HepG2 (cell line): ENCODE data around the gene CYB561. TPM values are rescaled to one million over a fixed set of nuclear protein-coding genes. Genes with fewer than 3 reads are reported as not detected.

Experiments used
- ATAC-seq: fragments of 200-7000 bp; cut with Tn5 transposase; 3 replicates; pipeline ENCODE4 v1.9.1; 2020; ENCODE audit warnings: mild to moderate bottlenecking, moderate library complexity
- BruUV-seq: library from RNA; stranded (reverse); fragments of 400-500 nt; replicated peaks from 2 replicates; lab custom pipeline; 2021; lab: Mats Ljungman, UMichigan
- CTCF ChIA-PET: fragments of 300-600 bp; formaldehyde crosslinking; extraction: SDS; loops from one replicate; lab custom pipeline; 2021; ENCODE audit warnings: low total read pairs, inconsistent platforms, low intra/inter-chr PET ratio; lab: Yijun Ruan, JAX
- POLR2A ChIA-PET: fragments of 350-600 bp; sonication (Branson Sonifier 250); formaldehyde crosslinking; loops from one replicate; lab custom pipeline; 2020; ENCODE audit warnings: antibody characterized with exemption, inconsistent platforms; lab: Yijun Ruan, JAX
- DNase-seq: peaks from one replicate; pipeline ENCODE4 v3.0.0-alpha.2; 2015; ENCODE audit warnings: low spot score
- FAIRE-seq: peaks from 3 replicates; lab custom pipeline; 2011; peaks lifted over from hg19 to GRCh38; lab: Jason Lieb, UNC
- H2AFZ ChIP-seq: one replicate; pipeline ENCODE4 v1.6.1; 2011; ENCODE audit warnings: low read length, inconsistent platforms
- H3K27ac ChIP-seq: fragments of 300-600 bp; 3 replicates; pipeline ENCODE4 v1.8.0; 2011; ENCODE audit warnings: mixed run types, mild to moderate bottlenecking, mixed read lengths, low read length, inconsistent platforms; ENCODE audit not compliant: insufficient read depth; ENCODE audit errors: extremely low read length
- H3K27me3 ChIP-seq, 2 experiments: fragments of 200-600 bp in 1 of 2; 2 replicates in 1 of 2; 3 replicates in 1 of 2; pipeline versions ENCODE4 v1.6.0 to v1.8.0; 2011; ENCODE audit warnings: low read length in 2 of 2, mild to moderate bottlenecking in 2 of 2, moderate library complexity in 2 of 2, inconsistent platforms in 1 of 2; ENCODE audit not compliant: insufficient read depth in 2 of 2, control insufficient read depth in 1 of 2
- H3K36me3 ChIP-seq, 2 experiments: fragments of 200-600 bp in 1 of 2; replicated peaks in 1 of 2; 2 replicates in 1 of 2; 3 replicates in 1 of 2; pipeline versions ENCODE4 v1.5.1 to v1.8.0; 2011; ENCODE audit warnings: low read length in 2 of 2, inconsistent platforms in 1 of 2; ENCODE audit not compliant: insufficient read depth in 2 of 2, control insufficient read depth in 1 of 2
- H3K4me1 ChIP-seq: 2 replicates; pipeline ENCODE4 v1.5.1; 2012; ENCODE audit warnings: low read length, inconsistent platforms; ENCODE audit not compliant: insufficient read depth
- H3K4me2 ChIP-seq: 2 replicates; pipeline ENCODE4 v1.6.0; 2011; ENCODE audit warnings: low read depth, low read length, inconsistent platforms
- H3K4me3 ChIP-seq, 3 experiments: fragments of 200-600 bp in 1 of 3; sonication (generic), shearing (Covaris generic) in 1 of 3; replicated peaks in 1 of 3; 2 replicates each; pipeline ENCODE4 v1.5.1; 2011 to 2016; ENCODE audit warnings: low read length in 3 of 3, inconsistent platforms in 2 of 3, low read depth in 2 of 3, mild to moderate bottlenecking in 2 of 3, control low read depth in 1 of 3, mixed read lengths in 1 of 3; ENCODE audit not compliant: insufficient read depth in 1 of 3
- H3K79me2 ChIP-seq: one replicate; pipeline ENCODE4 v1.6.1; 2011; ENCODE audit warnings: low read length, inconsistent platforms; ENCODE audit not compliant: insufficient read depth
- H3K9ac ChIP-seq: 2 replicates; pipeline ENCODE4 v1.6.0; 2011; ENCODE audit warnings: mild to moderate bottlenecking, low read depth, low read length, inconsistent platforms; ENCODE audit not compliant: insufficient read depth
- H3K9me3 ChIP-seq: 2 replicates; pipeline ENCODE4 v1.5.1; 2012; ENCODE audit warnings: mild to moderate bottlenecking, low read length
- H4K20me1 ChIP-seq: 2 replicates; pipeline ENCODE4 v1.6.0; 2011; ENCODE audit warnings: inconsistent platforms, mild to moderate bottlenecking, low read length, moderate library complexity; ENCODE audit not compliant: insufficient read depth
- ATAD3A ChIP-seq: sonication (generic); formaldehyde crosslinking; IDR thresholded peaks from 2 replicates; pipeline ENCODE4 v1.4.0; 2020; ENCODE audit warnings: missing genetic modification reagents
- FOXK2 ChIP-seq: fragments of 450-650 bp; IDR thresholded peaks from 2 replicates; pipeline ENCODE4 v1.6.1; 2016
- NFIC ChIP-seq: IDR thresholded peaks from 2 replicates; pipeline ENCODE4 v1.6.1; 2012; ENCODE audit warnings: mild to moderate bottlenecking, low read length, inconsistent platforms
- NFKB2 ChIP-seq: sonication (generic); formaldehyde crosslinking; IDR thresholded peaks from 2 replicates; pipeline ENCODE4 v1.4.0; 2020; ENCODE audit warnings: missing genetic modification reagents, borderline replicate concordance
- NPAS2 ChIP-seq: sonication (generic); formaldehyde crosslinking; IDR thresholded peaks from 2 replicates; pipeline ENCODE4 v1.8.0; 2022; ENCODE audit warnings: mild to moderate bottlenecking, missing genetic modification reagents, borderline replicate concordance
- ZNF17 ChIP-seq: sonication (generic); formaldehyde crosslinking; IDR thresholded peaks from 2 replicates; pipeline ENCODE4 v1.5.0; 2020; ENCODE audit warnings: mild to moderate bottlenecking, missing genetic modification reagents
- ZNF24 ChIP-seq: fragments of 450-650 bp; IDR thresholded peaks from 2 replicates; pipeline ENCODE4 v1.6.1; 2017; ENCODE audit warnings: antibody characterized with exemption, mild to moderate bottlenecking
- ZNF337 ChIP-seq: sonication (generic); formaldehyde crosslinking; IDR thresholded peaks from 2 replicates; pipeline ENCODE4 v1.5.1; 2020; ENCODE audit warnings: missing genetic modification reagents, low read depth, mild to moderate bottlenecking, borderline replicate concordance
- ZNF546 ChIP-seq: sonication (generic); formaldehyde crosslinking; conservative IDR thresholded peaks from 2 replicates; pipeline ENCODE4 v1.8.1; 2023; ENCODE audit warnings: mild to moderate bottlenecking, missing genetic modification reagents
- WGBS: methylation state at CpG from one replicate; pipeline ENCODE4 v1.1.6; 2017; ENCODE audit warnings: low lambda C conversion rate; 5-methylcytosine and 5-hydroxymethylcytosine counted together
- in situ Hi-C: cut with HindIII; loops from 2 replicates; pipeline ENCODE4 v1.10.0; 2017; ENCODE audit warnings: low pct_unique_long_range_greater_than_20kb; ENCODE audit not compliant: extremely low pct_ligation_motif_present
- intact Hi-C: fragments of 100-400 bp; cut with micrococcal nuclease; formaldehyde crosslinking; loops from one replicate; pipeline ENCODE4 v1.10.0; 2022; ENCODE audit not compliant: unreplicated experiment
- polyA plus RNA-seq, 8 experiments: library from polyadenylated mRNA; depleted of rRNA in 3 of 8; stranded (reverse) in 7 of 8; unstranded in 1 of 8; fragments of >200 nt; fragmentation: Illumina TruSeq in 4 of 8; extraction: Trizol in 4 of 8; gene quantifications; 2 replicates each; pipeline versions ENCODE4 v1.2.1 to v1.2.3, GENCODE V29; 2011 to 2016; ENCODE audit warnings: low read depth in 4 of 8, missing spikeins in 1 of 8, mixed read lengths in 1 of 8; ENCODE audit not compliant: insufficient read depth in 1 of 8
- total RNA-seq, 5 experiments: library from RNA; depleted of rRNA; stranded (reverse); fragments of >200 nt; fragmentation: Illumina TruSeq; extraction: Trizol; gene quantifications; 2 replicates each; pipeline ENCODE4 v1.2.3, GENCODE V29; 2016; ENCODE audit warnings: low read depth in 1 of 5
- TF ChIP-seq, protein P1 (sequence below): sonication (generic); formaldehyde crosslinking; IDR thresholded peaks from 2 replicates; pipeline ENCODE4 v1.4.0; 2020; ENCODE audit warnings: missing genetic modification reagents

Gene CYB561
- total and polyA plus RNA-seq, 2 of the 13 experiments (the other 11 are each of a cell fraction or from before 2014, with no cell fraction given): 1.5 to 6.7 TPM

DNA sequence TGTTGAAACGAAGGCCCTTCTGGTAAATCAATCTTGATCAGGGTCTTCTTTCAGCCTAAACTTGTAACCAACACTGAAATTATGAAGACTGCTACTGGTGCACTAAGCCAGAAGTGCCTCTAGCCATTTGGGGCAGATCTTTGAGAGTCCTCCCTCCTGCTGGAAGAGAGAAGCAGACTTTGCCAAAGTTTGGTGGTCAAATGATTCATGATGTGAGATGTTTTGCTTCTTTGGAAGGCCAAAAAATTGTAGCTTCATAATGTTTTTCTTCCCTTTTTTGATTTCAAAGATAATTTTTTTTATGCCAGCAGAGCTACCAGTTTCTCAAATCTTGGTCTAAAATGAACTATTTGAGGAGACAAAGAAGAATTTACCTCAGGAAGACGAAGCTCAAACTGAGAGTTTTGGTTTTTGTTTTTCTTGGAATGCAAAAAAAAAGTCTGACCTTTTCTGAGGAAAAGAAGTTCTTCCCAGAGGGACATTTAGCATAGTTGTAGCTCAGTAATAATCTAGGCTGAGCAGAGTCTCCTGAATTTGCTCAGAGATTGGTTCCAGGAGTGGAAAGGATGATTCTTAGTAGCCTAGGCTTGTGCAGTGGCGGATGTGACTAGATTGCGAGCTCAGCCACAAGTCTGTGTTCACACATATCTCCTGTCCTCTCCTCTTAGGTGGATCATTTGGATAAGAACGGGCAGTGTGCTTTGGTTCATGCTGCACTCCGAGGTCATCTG is 50.9 kb downstream of the CYB561 start:
- no peaks in the 10 kb centered on the region for H3K36me3 ChIP-seq
- H3K4me3 ChIP-seq: no peak overlapping the region
- FAIRE-seq (no peak), ATAC-seq (no peak), DNase-seq (no peak)
- TF ChIP-seq ZNF17: no peak
- no peak for TF ChIP-seq NPAS2
- no peak for TF ChIP-seq NFIC
- no peak for TF ChIP-seq FOXK2
- no peak for TF ChIP-seq NFKB2 (CRISPR knock-in tag)
- TF ChIP-seq ZNF24: no peak
- TF ChIP-seq ZNF546: no peak
- no peak for TF ChIP-seq ATAD3A
- intact Hi-C loops: no loop called here
- no TSS peak for BruUV-seq
- no peaks in the 10 kb centered on the region for H3K79me2 ChIP-seq
- peaks cover 0 to 22% of the 10 kb centered on the region in 2 experiments; a peak in 2 of 5 replicates for H3K27me3 ChIP-seq
- ChIA-PET CTCF (no interaction called here), POLR2A (no interaction called here)
- no peak overlapping the region for H3K27ac ChIP-seq
- H4K20me1 ChIP-seq: no peaks in the 10 kb centered on the region
- 2% methylated on average over 6 of the region's 6 CpGs for WGBS
- H3K9ac ChIP-seq: no peak overlapping the region
- no peaks in the 10 kb centered on the region for H3K9me3 ChIP-seq
- no peaks in the 10 kb centered on the region for H3K4me1 ChIP-seq
- in situ Hi-C loops: no loop called here
- H2AFZ ChIP-seq: no peak overlapping the region
- no peak overlapping the region for H3K4me2 ChIP-seq

DNA sequence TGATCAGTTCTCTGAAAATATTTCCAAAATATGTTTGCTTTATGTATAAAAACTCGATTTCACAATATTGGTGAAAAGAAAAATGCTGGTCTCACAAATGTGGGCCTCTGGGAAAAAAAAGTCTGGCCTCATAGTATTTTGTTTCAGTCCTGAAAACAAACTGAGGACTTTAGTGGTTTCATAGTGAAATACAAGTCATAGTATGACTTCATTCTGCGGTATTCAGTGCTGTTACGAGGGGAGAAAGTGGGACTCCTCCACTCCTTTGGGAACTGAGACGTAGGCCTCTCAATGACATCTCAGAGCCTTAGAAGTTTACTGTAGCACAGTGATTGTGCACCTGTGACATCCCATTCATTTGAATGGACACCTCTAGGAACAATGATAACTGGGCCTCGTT is 56.0 kb downstream of the CYB561 start:
- no peak for TF ChIP-seq ZNF337 (CRISPR knock-in tag)
- TF ChIP-seq, protein P1, sequence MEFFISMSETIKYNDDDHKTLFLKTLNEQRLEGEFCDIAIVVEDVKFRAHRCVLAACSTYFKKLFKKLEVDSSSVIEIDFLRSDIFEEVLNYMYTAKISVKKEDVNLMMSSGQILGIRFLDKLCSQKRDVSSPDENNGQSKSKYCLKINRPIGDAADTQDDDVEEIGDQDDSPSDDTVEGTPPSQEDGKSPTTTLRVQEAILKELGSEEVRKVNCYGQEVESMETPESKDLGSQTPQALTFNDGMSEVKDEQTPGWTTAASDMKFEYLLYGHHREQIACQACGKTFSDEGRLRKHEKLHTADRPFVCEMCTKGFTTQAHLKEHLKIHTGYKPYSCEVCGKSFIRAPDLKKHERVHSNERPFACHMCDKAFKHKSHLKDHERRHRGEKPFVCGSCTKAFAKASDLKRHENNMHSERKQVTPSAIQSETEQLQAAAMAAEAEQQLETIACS (CRISPR knock-in tag): no peak
- Histone ChIP-seq H3K79me2 (no peaks in the 10 kb centered on the region), H3K9me3 (no peaks in the 10 kb centered on the region), H2AFZ (no peak overlapping the region), H3K27me3 (peaks cover 0 to 30% of the 10 kb centered on the region in 2 experiments; a peak in 2 of 5 replicates), H3K27ac (no peak overlapping the region), H3K36me3 (no peaks in the 10 kb centered on the region), H3K9ac (no peak overlapping the region), H3K4me2 (no peak overlapping the region), H4K20me1 (no peaks in the 10 kb centered on the region), H3K4me3 (no peak overlapping the region), H3K4me1 (no peaks in the 10 kb centered on the region)
- ChIA-PET CTCF (no interaction called here), POLR2A (no interaction called here)
- ATAC-seq (no peak), DNase-seq (no peak), FAIRE-seq (no peak)
- in situ Hi-C loops: no loop called here
- no TSS peak for BruUV-seq
- 7% methylated on average over 5 of the region's 5 CpGs for WGBS
- intact Hi-C loops: no loop called here
